Neuronal stem cell (in vitro differentiated cells): Measurements from ENCODE around the gene ENOX1.

Experiments
- DNase-seq: peaks from one replicate; pipeline ENCODE4 v3.0.0-alpha.2; 2013; ENCODE audit warnings: low spot score
- H2AFZ ChIP-seq: one replicate; pipeline ENCODE4 v1.6.1; 2013; ENCODE audit warnings: mild to moderate bottlenecking, low read length, inconsistent platforms
- H2AK5ac ChIP-seq: 2 replicates; pipeline ENCODE4 v1.6.1; 2013; ENCODE audit warnings: low read depth, mild to moderate bottlenecking, inconsistent platforms, low read length, moderate library complexity, mixed read lengths
- H2BK120ac ChIP-seq: 2 replicates; pipeline ENCODE4 v1.6.1; 2013; ENCODE audit warnings: low read depth, mild to moderate bottlenecking, inconsistent platforms, low read length, moderate library complexity, mixed read lengths
- H2BK12ac ChIP-seq: one replicate; pipeline ENCODE4 v1.6.1; 2013; ENCODE audit warnings: low read length, inconsistent platforms
- H2BK15ac ChIP-seq: 2 replicates; pipeline ENCODE4 v1.6.1; 2013; ENCODE audit warnings: mild to moderate bottlenecking, low read length, inconsistent platforms, mixed read lengths
- H2BK5ac ChIP-seq: one replicate; pipeline ENCODE4 v1.6.1; 2013; ENCODE audit warnings: inconsistent platforms, mild to moderate bottlenecking, low read length, moderate library complexity
- H3K14ac ChIP-seq: one replicate; pipeline ENCODE4 v1.6.1; 2013; ENCODE audit warnings: low read length, inconsistent platforms
- H3K18ac ChIP-seq: 2 replicates; pipeline ENCODE4 v1.6.1; 2013; ENCODE audit warnings: low read length, inconsistent platforms
- H3K23ac ChIP-seq: 2 replicates; pipeline ENCODE4 v1.6.1; 2013; ENCODE audit warnings: low read depth, mild to moderate bottlenecking, mixed read lengths, low read length, inconsistent platforms; ENCODE audit not compliant: poor library complexity
- H3K27ac ChIP-seq: replicated peaks from 3 replicates; pipeline ENCODE4 v1.5.1; 2013; ENCODE audit warnings: low read length, inconsistent platforms
- H3K27me3 ChIP-seq, 3 experiments: 2 replicates each; pipeline ENCODE4 v1.6.1; 2013; ENCODE audit warnings: low read length in 3 of 3, mild to moderate bottlenecking in 2 of 3, inconsistent platforms in 1 of 3, low read depth in 1 of 3, mixed read lengths in 1 of 3, moderate library complexity in 1 of 3; ENCODE audit not compliant: control insufficient read depth in 3 of 3, insufficient read depth in 3 of 3
- H3K36me3 ChIP-seq, 2 donors: replicated peaks in 1 of 2; 2 replicates each; pipeline ENCODE4 v1.6.1; 2013; ENCODE audit warnings: low read length in 2 of 2; ENCODE audit not compliant: control insufficient read depth in 2 of 2, insufficient read depth in 2 of 2
- H3K4ac ChIP-seq: 2 replicates; pipeline ENCODE4 v1.6.1; 2013; ENCODE audit warnings: inconsistent platforms, mild to moderate bottlenecking, low read length, moderate library complexity
- H3K4me1 ChIP-seq, 2 donors: 1 replicate in 1 of 2; 2 replicates in 1 of 2; pipeline ENCODE4 v1.6.1; 2013; ENCODE audit warnings: low read length in 2 of 2, low read depth in 1 of 2; ENCODE audit not compliant: control insufficient read depth in 2 of 2, insufficient read depth in 1 of 2
- H3K4me2 ChIP-seq: one replicate; pipeline ENCODE4 v1.6.1; 2013; ENCODE audit warnings: mild to moderate bottlenecking, low read length, inconsistent platforms; ENCODE audit not compliant: insufficient read depth, poor library complexity, severe bottlenecking
- H3K4me3 ChIP-seq, 2 donors: 2 replicates each; pipeline ENCODE4 v1.5.1; 2013; ENCODE audit warnings: low read length in 2 of 2, mild to moderate bottlenecking in 2 of 2, inconsistent platforms in 1 of 2, moderate library complexity in 1 of 2
- H3K79me1 ChIP-seq: one replicate; pipeline ENCODE4 v1.6.1; 2013; ENCODE audit warnings: low read depth, mild to moderate bottlenecking, inconsistent platforms, low read length, moderate library complexity
- H3K9ac ChIP-seq: one replicate; pipeline ENCODE4 v1.6.1; 2013; ENCODE audit warnings: mild to moderate bottlenecking, low read depth, low read length, inconsistent platforms; ENCODE audit not compliant: poor library complexity
- H3K9me3 ChIP-seq, 2 donors: replicated peaks in 1 of 2; 2 replicates each; pipeline versions ENCODE3 to v1.6.1; 2013; ENCODE audit warnings: low read length in 2 of 2, mild to moderate bottlenecking in 2 of 2, inconsistent platforms in 1 of 2, low read depth in 1 of 2, mixed read lengths in 1 of 2, moderate library complexity in 1 of 2; ENCODE audit not compliant: control insufficient read depth in 2 of 2, insufficient read depth in 1 of 2
- H4K8ac ChIP-seq: one replicate; pipeline ENCODE4 v1.6.1; 2013; ENCODE audit warnings: low read depth, mild to moderate bottlenecking, inconsistent platforms, low read length, moderate library complexity
- H4K91ac ChIP-seq: one replicate; pipeline ENCODE4 v1.6.1; 2013; ENCODE audit warnings: low read length, low read depth, mild to moderate bottlenecking, inconsistent platforms; ENCODE audit not compliant: poor library complexity
- WGBS, 2 donors: extraction: QIAGEN DNeasy Blood & Tissue Kit; methylation state at CpG; one replicate each; pipeline ENCODE4 v1.1.7; 2013; ENCODE audit warnings: missing lambda C conversion rate in 2 of 2, mixed read lengths in 1 of 2; ENCODE audit not compliant: insufficient read length in 2 of 2, insufficient replicate concordance in 1 of 2; ENCODE audit errors: extremely low coverage in 2 of 2; 5-methylcytosine and 5-hydroxymethylcytosine counted together

Gene ENOX1

GRCh38 chr13:43584751-43585150 is 202.0 kb downstream of the ENOX1 start:
- Histone ChIP-seq H2BK5ac (no peak overlapping the region), H2BK120ac (no peak overlapping the region), H3K14ac (no peak overlapping the region), H3K36me3 (no peaks in the 10 kb centered on the region), H4K91ac (no peak overlapping the region), H2AFZ (no peak overlapping the region), H3K4me3 (no peak overlapping the region), H3K9me3 (no peaks in the 10 kb centered on the region), H2AK5ac (no peak overlapping the region), H3K9ac (no peak overlapping the region), H3K27ac (no peak overlapping the region), H2BK12ac (no peak overlapping the region), H3K79me1 (no peaks in the 10 kb centered on the region), H3K18ac (no peak overlapping the region), H3K4me1 (no peaks in the 10 kb centered on the region), H3K4me2 (no peak overlapping the region), H2BK15ac (no peak overlapping the region), H4K8ac (no peak overlapping the region), H3K27me3 (no peaks in the 10 kb centered on the region), H3K23ac (no peak overlapping the region), H3K4ac (no peak overlapping the region)
- WGBS, 2 donors: no CpG with 5 or more reads among the region's 3 CpGs
- DNase-seq: no peak

GRCh38 chr13:43583321-43583720 is 203.5 kb downstream of the ENOX1 start:
- no peaks in the 10 kb centered on the region for H3K9me3 ChIP-seq
- no peak overlapping the region for H3K18ac ChIP-seq
- no peak overlapping the region for H2BK120ac ChIP-seq
- no peak for DNase-seq
- H4K91ac ChIP-seq: no peak overlapping the region
- no peak overlapping the region for H3K23ac ChIP-seq
- no peak overlapping the region for H3K9ac ChIP-seq
- no peak overlapping the region for H2AK5ac ChIP-seq
- no peaks in the 10 kb centered on the region for H3K36me3 ChIP-seq
- H3K14ac ChIP-seq: no peak overlapping the region
- H3K4ac ChIP-seq: no peak overlapping the region
- no peak overlapping the region for H4K8ac ChIP-seq
- no peaks in the 10 kb centered on the region for H3K4me1 ChIP-seq
- H3K27ac ChIP-seq: no peak overlapping the region
- H3K27me3 ChIP-seq: no peaks in the 10 kb centered on the region
- no peak overlapping the region for H3K4me3 ChIP-seq
- no peak overlapping the region for H3K4me2 ChIP-seq
- no peak overlapping the region for H2AFZ ChIP-seq
- no peak overlapping the region for H2BK5ac ChIP-seq
- H2BK12ac ChIP-seq: no peak overlapping the region
- WGBS, 2 donors: no CpG with 5 or more reads among the region's 1 CpG
- no peak overlapping the region for H2BK15ac ChIP-seq
- H3K79me1 ChIP-seq: no peaks in the 10 kb centered on the region

- no peak overlapping the region for H3K4ac ChIP-seq
- no peak overlapping the region for H3K4me3 ChIP-seq
- no peak overlapping the region for H3K14ac ChIP-seq
- H3K4me1 ChIP-seq: no peaks in the 10 kb centered on the region
- H2BK15ac ChIP-seq: no peak overlapping the region
- no peak overlapping the region for H2BK12ac ChIP-seq
- no peaks in the 10 kb centered on the region for H3K9me3 ChIP-seq
- no peaks in the 10 kb centered on the region for H3K27me3 ChIP-seq
- H3K18ac ChIP-seq: no peak overlapping the region
- DNase-seq: no peak
- no peak overlapping the region for H3K23ac ChIP-seq
- no CpG with 5 or more reads among the region's 4 CpGs for WGBS, 2 donors
- H3K9ac ChIP-seq: no peak overlapping the region
- no peaks in the 10 kb centered on the region for H3K79me1 ChIP-seq
- H2AFZ ChIP-seq: no peak overlapping the region
- H3K27ac ChIP-seq: no peak overlapping the region
- no peak overlapping the region for H2BK5ac ChIP-seq
- no peak overlapping the region for H4K8ac ChIP-seq
- H3K4me2 ChIP-seq: no peak overlapping the region
- no peaks in the 10 kb centered on the region for H3K36me3 ChIP-seq
- no peak overlapping the region for H2AK5ac ChIP-seq
- H4K91ac ChIP-seq: no peak overlapping the region
- H2BK120ac ChIP-seq: no peak overlapping the region
These were observed 206.5 kb downstream of the ENOX1 start for GRCh38 chr13:43580280-43580679.

GRCh38 chr13:43579321-43579720 is 207.5 kb downstream of the ENOX1 start:
- Histone ChIP-seq H2BK15ac (no peak overlapping the region), H3K4me2 (no peak overlapping the region), H3K23ac (no peak overlapping the region), H3K9ac (no peak overlapping the region), H3K79me1 (no peaks in the 10 kb centered on the region), H3K36me3 (no peaks in the 10 kb centered on the region), H2BK12ac (no peak overlapping the region), H3K18ac (no peak overlapping the region), H3K14ac (no peak overlapping the region), H2BK5ac (no peak overlapping the region), H2AK5ac (no peak overlapping the region), H3K4ac (no peak overlapping the region), H2BK120ac (no peak overlapping the region), H3K9me3 (no peaks in the 10 kb centered on the region), H4K8ac (no peak overlapping the region), H4K91ac (no peak overlapping the region), H3K4me3 (no peak overlapping the region), H3K4me1 (no peaks in the 10 kb centered on the region), H2AFZ (no peak overlapping the region), H3K27ac (no peak overlapping the region), H3K27me3 (no peaks in the 10 kb centered on the region)
- no peak for DNase-seq
